Transverse colon (tissue), 3 donors: ENCODE results near the gene ATP6V0E1.

Source experiments
- POLR2A ChIP-seq: fragments of 450-650 bp; IDR thresholded peaks from one replicate; pipeline ENCODE4 v1.6.1; 2016; ENCODE audit warnings: antibody characterized with exemption, mild to moderate bottlenecking, moderate library complexity
- TF ChIP-seq, protein P1 (sequence below), 5 experiments: fragments of 200-600 bp in 3 of 5; fragments of 450-650 bp in 2 of 5; sonication (generic) in 3 of 5; IDR thresholded peaks; 1 replicate in 2 of 5; 2 replicates in 3 of 5; pipeline ENCODE4 v1.5.1; 2016 to 2017; ENCODE audit warnings: antibody characterized with exemption in 5 of 5, inconsistent platforms in 3 of 5, mild to moderate bottlenecking in 2 of 5, moderate library complexity in 1 of 5

DNA sequence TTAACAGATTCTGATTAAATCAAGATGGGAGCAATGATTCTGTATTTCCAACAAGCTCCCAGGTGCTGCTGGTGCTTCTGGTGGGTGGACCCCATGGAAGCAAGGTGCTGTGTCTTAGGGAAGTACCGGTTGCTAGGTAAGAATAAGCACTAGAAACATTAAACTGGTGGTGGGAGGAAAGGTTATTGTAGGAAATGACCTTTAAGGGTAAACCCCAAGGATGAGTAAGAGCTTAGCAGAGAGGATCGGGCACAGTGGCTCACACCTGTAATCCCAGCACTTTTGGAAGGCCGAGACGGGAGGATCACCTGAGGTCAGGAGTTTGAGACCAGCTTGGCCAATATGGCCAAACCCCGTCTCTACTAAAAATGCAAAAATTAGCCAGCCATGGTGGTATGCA, 56.4 kb downstream of the ATP6V0E1 start:
- TF ChIP-seq, protein P1, sequence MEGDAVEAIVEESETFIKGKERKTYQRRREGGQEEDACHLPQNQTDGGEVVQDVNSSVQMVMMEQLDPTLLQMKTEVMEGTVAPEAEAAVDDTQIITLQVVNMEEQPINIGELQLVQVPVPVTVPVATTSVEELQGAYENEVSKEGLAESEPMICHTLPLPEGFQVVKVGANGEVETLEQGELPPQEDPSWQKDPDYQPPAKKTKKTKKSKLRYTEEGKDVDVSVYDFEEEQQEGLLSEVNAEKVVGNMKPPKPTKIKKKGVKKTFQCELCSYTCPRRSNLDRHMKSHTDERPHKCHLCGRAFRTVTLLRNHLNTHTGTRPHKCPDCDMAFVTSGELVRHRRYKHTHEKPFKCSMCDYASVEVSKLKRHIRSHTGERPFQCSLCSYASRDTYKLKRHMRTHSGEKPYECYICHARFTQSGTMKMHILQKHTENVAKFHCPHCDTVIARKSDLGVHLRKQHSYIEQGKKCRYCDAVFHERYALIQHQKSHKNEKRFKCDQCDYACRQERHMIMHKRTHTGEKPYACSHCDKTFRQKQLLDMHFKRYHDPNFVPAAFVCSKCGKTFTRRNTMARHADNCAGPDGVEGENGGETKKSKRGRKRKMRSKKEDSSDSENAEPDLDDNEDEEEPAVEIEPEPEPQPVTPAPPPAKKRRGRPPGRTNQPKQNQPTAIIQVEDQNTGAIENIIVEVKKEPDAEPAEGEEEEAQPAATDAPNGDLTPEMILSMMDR (IDR thresholded peaks at IDR 0.05), result no peak
- TF ChIP-seq POLR2A, result no peak
